GM12878 (cell line): ENCODE results near the gene RAPGEF4. TPM values are rescaled to one million over a fixed set of nuclear protein-coding genes. Genes with fewer than 3 reads are reported as not detected.

ENCODE experiments used
- ATAC-seq: fragments of 200-7000 bp; cut with Tn5 transposase; 3 replicates; pipeline ENCODE4 v1.9.1; 2020; ENCODE audit warnings: mild to moderate bottlenecking, moderate library complexity
- BruUV-seq: library from RNA; stranded (reverse); fragments of 400-500 nt; replicated peaks from 2 replicates; lab custom pipeline; 2021; lab: Mats Ljungman, UMichigan
- CTCF ChIA-PET: fragments of 300-600 bp; sonication (Branson Sonifier 250); formaldehyde crosslinking; extraction: SDS; loops from one replicate; lab custom pipeline; 2021; ENCODE audit warnings: inconsistent platforms; lab: Yijun Ruan, JAX
- POLR2A ChIA-PET: fragments of 350-600 bp; formaldehyde crosslinking; extraction: SDS; loops from one replicate; lab custom pipeline; 2021; ENCODE audit warnings: inconsistent platforms; lab: Charles Lee
- RAD21 ChIA-PET: fragments of 300-600 bp; sonication (Branson Sonifier 250); formaldehyde crosslinking; loops from one replicate; lab custom pipeline; 2023; ENCODE audit warnings: antibody characterized with exemption; ENCODE audit not compliant: unreplicated experiment; lab: Charles Lee
- SMC1A ChIA-PET: fragments of 300-600 bp; sonication (Branson Sonifier 250); formaldehyde crosslinking; loops from one replicate; lab custom pipeline; 2023; ENCODE audit not compliant: unreplicated experiment, uncharacterized antibody; lab: Charles Lee
- DNase-seq: peaks from one replicate; pipeline ENCODE4 v3.0.0-alpha.2; 2011; ENCODE audit warnings: low read depth, low spot score
- FAIRE-seq: peaks from 3 replicates; lab custom pipeline; 2011; peaks lifted over from hg19 to GRCh38; lab: Jason Lieb, UNC
- H2AFZ ChIP-seq: 2 replicates; pipeline ENCODE4 v1.6.0; 2011; ENCODE audit warnings: low read depth, low read length, control low read depth; ENCODE audit not compliant: control insufficient read depth
- H3K27ac ChIP-seq: 2 replicates; pipeline ENCODE4 v1.5.1; 2011; ENCODE audit warnings: control low read depth; ENCODE audit not compliant: control insufficient read depth, insufficient read depth
- H3K27me3 ChIP-seq, 2 experiments: replicated peaks in 1 of 2; 2 replicates each; pipeline versions ENCODE4 v1.6.0 to v1.6.1; 2011; ENCODE audit warnings: low read length in 1 of 2; ENCODE audit not compliant: control insufficient read depth in 2 of 2, insufficient read depth in 2 of 2
- H3K36me3 ChIP-seq, 2 experiments: 2 replicates each; pipeline ENCODE4 v1.5.1; 2011; ENCODE audit warnings: low read length in 1 of 2; ENCODE audit not compliant: control insufficient read depth in 2 of 2, insufficient read depth in 2 of 2
- H3K4me1 ChIP-seq: 2 replicates; pipeline ENCODE4 v1.6.1; 2011; ENCODE audit warnings: mild to moderate bottlenecking, low read length, moderate library complexity, mixed read lengths; ENCODE audit not compliant: control insufficient read depth, insufficient read depth
- H3K4me2 ChIP-seq: 2 replicates; pipeline ENCODE4 v1.6.0; 2011; ENCODE audit warnings: control low read depth; ENCODE audit not compliant: control insufficient read depth, insufficient read depth
- H3K4me3 ChIP-seq: fragments of 200-600 bp; sonication (generic); 2 replicates; pipeline ENCODE4 v1.5.1; 2016
- H3K79me2 ChIP-seq: 2 replicates; pipeline ENCODE4 v1.6.0; 2011; ENCODE audit warnings: low read length; ENCODE audit not compliant: control insufficient read depth, insufficient read depth
- H3K9ac ChIP-seq: 2 replicates; pipeline ENCODE4 v1.8.0; 2011; ENCODE audit warnings: low read length, control low read depth, mixed read lengths; ENCODE audit not compliant: control insufficient read depth, insufficient read depth
- H3K9me3 ChIP-seq: replicated peaks from 3 replicates; pipeline ENCODE4 v1.5.1; 2011; ENCODE audit warnings: mild to moderate bottlenecking, low read length; ENCODE audit not compliant: control insufficient read depth, insufficient read depth
- H4K20me1 ChIP-seq: 2 replicates; pipeline ENCODE4 v1.6.0; 2011; ENCODE audit not compliant: control insufficient read depth, insufficient read depth
- BRCA1 ChIP-seq: IDR thresholded peaks from 2 replicates; pipeline ENCODE4 v1.6.1; 2011; ENCODE audit warnings: low read depth, low read length, improper control_type of control experiment
- GATAD2B ChIP-seq: fragments of 450-650 bp; conservative IDR thresholded peaks from 2 replicates; pipeline ENCODE4 v1.6.1; 2017; ENCODE audit warnings: low read depth, mild to moderate bottlenecking, moderate library complexity
- NR2C2 ChIP-seq: IDR thresholded peaks from 2 replicates; pipeline ENCODE4 v1.6.1; 2011; ENCODE audit warnings: borderline replicate concordance, low read depth; ENCODE audit not compliant: control insufficient read depth, insufficient read length
- ZNF687 ChIP-seq: fragments of 450-650 bp; IDR thresholded peaks from 2 replicates; pipeline ENCODE4 v1.6.1; 2017; ENCODE audit warnings: mild to moderate bottlenecking, moderate library complexity
- ZZZ3 ChIP-seq: IDR thresholded peaks from 2 replicates; pipeline ENCODE4 v1.6.1; 2011; ENCODE audit warnings: low read depth; ENCODE audit not compliant: control insufficient read depth, insufficient read length
- WGBS: methylation state at CpG from one replicate; pipeline ENCODE4 v1.1.6; 2016; ENCODE audit warnings: low lambda C conversion rate; ENCODE audit not compliant: insufficient replicate concordance, insufficient coverage; ENCODE audit errors: missing lambda C conversion rate; 5-methylcytosine and 5-hydroxymethylcytosine counted together
- in situ Hi-C: fragments of 300-500 bp; cut with MboI; formaldehyde crosslinking; loops from 9 replicates; pipeline ENCODE4 v1.14.3; 2018; ENCODE audit warnings: mixed read lengths
- intact Hi-C: fragments of 100-400 bp; cut with micrococcal nuclease; formaldehyde crosslinking; loops from one replicate; pipeline ENCODE4 v1.14.2; 2022; ENCODE audit not compliant: unreplicated experiment
- polyA plus RNA-seq, 11 experiments: library from polyadenylated mRNA; depleted of rRNA in 4 of 11; unstranded in 6 of 11; stranded (reverse) in 5 of 11; fragments of >200 nt; fragmentation: Nextera tagmentation in 4 of 11; fragmentation: Illumina TruSeq in 1 of 11; extraction: Ambion mirVana in 4 of 11; extraction: Trizol in 1 of 11; gene quantifications; 1 replicate in 1 of 11; 2 replicates in 10 of 11; pipeline versions ENCODE4 v1.2.1 to v1.2.3, GENCODE V29; 2011 to 2016; ENCODE audit warnings: inconsistent platforms in 2 of 11, missing spikeins in 2 of 11, low read depth in 1 of 11
- total RNA-seq, 4 experiments: library from RNA; depleted of rRNA in 3 of 4; stranded (reverse); fragments of >200 nt in 3 of 4; fragmentation: Illumina TruSeq in 1 of 4; extraction: Trizol in 1 of 4; gene quantifications; 2 replicates each; pipeline versions ENCODE4 v1.2.1 to v1.2.3, GENCODE V29; 2013 to 2021

Gene RAPGEF4
- total and polyA plus RNA-seq, 10 of the 15 experiments (the other 5 are each of a cell fraction or from before 2014, with no cell fraction given) = 0.18 TPM; not detected in 8

GRCh38 chr2:173043897-173044519 lies 308.4 kb downstream of the RAPGEF4 start:
- SMC1A ChIA-PET = no interaction called here

More at GRCh38 chr2:173043897-173044519, 308.4 kb downstream of the RAPGEF4 start:
- Histone ChIP-seq H3K27ac (no peak overlapping the region), H3K9me3 (no peaks in the 10 kb centered on the region), H3K27me3 (no peaks in the 10 kb centered on the region), H2AFZ (no peak overlapping the region), H4K20me1 (no peaks in the 10 kb centered on the region; the same call in 1 of the 2 replicates), H3K79me2 (no peaks in the 10 kb centered on the region), H3K9ac (no peak overlapping the region), H3K4me2 (no peak overlapping the region), H3K36me3 (no peaks in the 10 kb centered on the region), H3K4me1 (no peaks in the 10 kb centered on the region), H3K4me3 (no peak overlapping the region)
- ATAC-seq (no peak), DNase-seq (no peak), FAIRE-seq (no peak)
- 64% methylated on average over 13 of the region's 13 CpGs for WGBS
- ChIA-PET POLR2A (no interaction called here), RAD21 (no interaction called here), CTCF (interaction anchor here (1.0 to 2.3 kb wide), 2 partner anchors 12 to 16 kb away, joined by 4 to 7 read pairs; no protein-coding TSS in a partner anchor)
- TF ChIP-seq GATAD2B = no peak
- no peak for TF ChIP-seq ZNF687
- TF ChIP-seq ZZZ3 = no peak
- TF ChIP-seq NR2C2 = no peak
- TF ChIP-seq BRCA1 = no peak
- in situ Hi-C loops (no loop called here), intact Hi-C loops (no loop called here)
- no TSS peak for BruUV-seq
